GM23338 (cell line): ENCODE results near the gene CNGB1. TPM values are rescaled to one million over a fixed set of nuclear protein-coding genes. Genes with fewer than 3 reads are reported as not detected.

Source experiments
- ATAC-seq: fragments of 200-7000 bp; cut with Tn5 transposase; 3 replicates; pipeline ENCODE4 v1.9.1; 2020
- DNase-seq: peaks from one replicate; pipeline ENCODE4 v3.0.0-alpha.2; 2015; ENCODE audit warnings: low spot score
- H2AFZ ChIP-seq: fragments of 200-600 bp; sonication (generic); 2 replicates; pipeline ENCODE4 v1.8.0; 2016; ENCODE audit warnings: antibody characterized with exemption, mild to moderate bottlenecking, moderate library complexity
- H3F3A ChIP-seq: fragments of 200-600 bp; sonication (generic); replicated peaks from 2 replicates; pipeline ENCODE4 v1.8.0; 2017; ENCODE audit warnings: antibody characterized with exemption, mixed run types, low read depth
- H3K27ac ChIP-seq: fragments of 200-600 bp; sonication (generic); 2 replicates; pipeline ENCODE4 v1.6.1; 2016; ENCODE audit warnings: low read depth
- H3K27me3 ChIP-seq: fragments of 200-600 bp; sonication (generic); 2 replicates; pipeline ENCODE4 v1.8.0; 2016; ENCODE audit warnings: mild to moderate bottlenecking, mixed run types, moderate library complexity; ENCODE audit not compliant: insufficient read depth
- H3K36me3 ChIP-seq: fragments of 200-600 bp; sonication (generic); 2 replicates; pipeline ENCODE4 v1.8.0; 2016; ENCODE audit warnings: mild to moderate bottlenecking; ENCODE audit not compliant: insufficient read depth
- H3K4me1 ChIP-seq: fragments of 200-600 bp; sonication (generic); 2 replicates; pipeline ENCODE4 v1.8.0; 2016; ENCODE audit warnings: mild to moderate bottlenecking, moderate library complexity; ENCODE audit not compliant: insufficient read depth
- H3K4me2 ChIP-seq: fragments of 200-600 bp; sonication (generic); 2 replicates; pipeline ENCODE4 v1.7.1; 2017; ENCODE audit warnings: mixed run types
- H3K4me3 ChIP-seq: fragments of 200-600 bp; sonication (generic); 2 replicates; pipeline ENCODE4 v1.6.1; 2016; ENCODE audit warnings: mixed run types
- H3K79me2 ChIP-seq: fragments of 200-600 bp; sonication (generic); replicated peaks from 2 replicates; pipeline ENCODE4 v1.8.0; 2017; ENCODE audit warnings: mild to moderate bottlenecking; ENCODE audit not compliant: insufficient read depth
- H3K9me2 ChIP-seq: fragments of 200-600 bp; sonication (generic); 2 replicates; pipeline ENCODE4 v1.8.0; 2017; ENCODE audit not compliant: insufficient read depth
- H4K20me1 ChIP-seq: fragments of 200-600 bp; sonication (generic); replicated peaks from 2 replicates; pipeline ENCODE4 v1.8.0; 2017; ENCODE audit warnings: mild to moderate bottlenecking; ENCODE audit not compliant: insufficient read depth
- H3K27ac Mint-ChIP-seq: 2 replicates; pipeline ENCODE4 v1.8.0; 2020; ENCODE audit warnings: inconsistent platforms, mild to moderate bottlenecking, moderate library complexity, mixed read lengths
- H3K27me3 Mint-ChIP-seq: 3 replicates; pipeline ENCODE4 v1.8.0; 2022; ENCODE audit warnings: low read depth, mild to moderate bottlenecking, moderate library complexity, mixed read lengths, inconsistent platforms; ENCODE audit not compliant: insufficient read depth, poor library complexity
- H3K36me3 Mint-ChIP-seq: 3 replicates; pipeline ENCODE4 v1.8.0; 2021; ENCODE audit warnings: low read depth, mild to moderate bottlenecking, inconsistent platforms, moderate library complexity, mixed read lengths
- H3K4me1 Mint-ChIP-seq: 3 replicates; pipeline ENCODE4 v1.8.0; 2020; ENCODE audit warnings: mild to moderate bottlenecking, inconsistent platforms, mixed read lengths
- H3K4me3 Mint-ChIP-seq: 3 replicates; pipeline ENCODE4 v1.8.0; 2021; ENCODE audit warnings: moderate library complexity, mild to moderate bottlenecking, inconsistent platforms, mixed read lengths
- H3K9me3 Mint-ChIP-seq: 3 replicates; pipeline ENCODE4 v1.8.0; 2020; ENCODE audit warnings: moderate library complexity, mild to moderate bottlenecking, inconsistent platforms, mixed read lengths
- CREB1 ChIP-seq: fragments of 250-450 bp; sonication (Bioruptor Pico); IDR thresholded peaks from 2 replicates; pipeline ENCODE4 v1.5.0; 2020; ENCODE audit warnings: low read depth, mild to moderate bottlenecking, moderate library complexity
- ETS1 ChIP-seq: IDR thresholded peaks from 2 replicates; pipeline ENCODE4 v1.6.1; 2016; ENCODE audit warnings: antibody characterized with exemption
- EZH2 ChIP-seq: fragments of 200-600 bp; sonication (generic); IDR thresholded peaks from one replicate; pipeline ENCODE4 v1.8.0; 2017; ENCODE audit warnings: antibody characterized with exemption, mild to moderate bottlenecking, low read depth; ENCODE audit not compliant: unreplicated experiment
- POLR2AphosphoS5 ChIP-seq: IDR thresholded peaks from 2 replicates; pipeline ENCODE4 v1.6.1; 2016; ENCODE audit warnings: antibody characterized with exemption, low read depth
- ZNF114 ChIP-seq: fragments of 250-450 bp; sonication (Bioruptor Pico); IDR thresholded peaks from 2 replicates; pipeline ENCODE4 v1.5.0; 2020; ENCODE audit warnings: mild to moderate bottlenecking, moderate library complexity
- ZNF462 ChIP-seq: fragments of 250-450 bp; sonication (Bioruptor Pico); IDR thresholded peaks from 2 replicates; pipeline ENCODE4 v1.5.0; 2020; ENCODE audit warnings: mild to moderate bottlenecking, moderate library complexity
- polyA plus RNA-seq: library from polyadenylated mRNA; unstranded; fragments of >200 nt; fragmentation: Nextera tagmentation; extraction: Ambion mirVana; gene quantifications from 2 replicates; pipeline ENCODE4 v1.2.1, GENCODE V29; 2016
- total RNA-seq: library from RNA; depleted of rRNA; stranded (reverse); fragments of >200 nt; shearing (Covaris generic); gene quantifications from 2 replicates; pipeline ENCODE4 v1.2.3, GENCODE V29; 2014
- TF ChIP-seq, protein P1 (sequence below), 2 experiments: fragments of 200-600 bp in 1 of 2; sonication (generic) in 1 of 2; conservative IDR thresholded peaks; 2 replicates each; pipeline versions ENCODE4 v1.5.1 to v1.6.1; 2016 to 2017; ENCODE audit warnings: antibody characterized with exemption in 2 of 2, low read depth in 2 of 2, mild to moderate bottlenecking in 2 of 2, moderate library complexity in 1 of 2

The CNGB1 gene
- total and polyA plus RNA-seq, 2 experiments from 2014 or later, result not detected

GRCh38 chr16:58000706-58001676, 30.1 kb upstream of the CNGB1 start, which contains the start of gene USB1:
Gene USB1 (plus strand): TSS chr16:58001407. CDS start chr16:58001484, 77 bp downstream.
- peak; percentile 10; the same call in 1 of the 2 replicates for TF ChIP-seq CREB1 (CRISPR knock-in tag)
- TF ChIP-seq POLR2AphosphoS5, result peak; percentile 93
- no peak for TF ChIP-seq ZNF114
- TF ChIP-seq EZH2, result no peak
- TF ChIP-seq, protein P1, sequence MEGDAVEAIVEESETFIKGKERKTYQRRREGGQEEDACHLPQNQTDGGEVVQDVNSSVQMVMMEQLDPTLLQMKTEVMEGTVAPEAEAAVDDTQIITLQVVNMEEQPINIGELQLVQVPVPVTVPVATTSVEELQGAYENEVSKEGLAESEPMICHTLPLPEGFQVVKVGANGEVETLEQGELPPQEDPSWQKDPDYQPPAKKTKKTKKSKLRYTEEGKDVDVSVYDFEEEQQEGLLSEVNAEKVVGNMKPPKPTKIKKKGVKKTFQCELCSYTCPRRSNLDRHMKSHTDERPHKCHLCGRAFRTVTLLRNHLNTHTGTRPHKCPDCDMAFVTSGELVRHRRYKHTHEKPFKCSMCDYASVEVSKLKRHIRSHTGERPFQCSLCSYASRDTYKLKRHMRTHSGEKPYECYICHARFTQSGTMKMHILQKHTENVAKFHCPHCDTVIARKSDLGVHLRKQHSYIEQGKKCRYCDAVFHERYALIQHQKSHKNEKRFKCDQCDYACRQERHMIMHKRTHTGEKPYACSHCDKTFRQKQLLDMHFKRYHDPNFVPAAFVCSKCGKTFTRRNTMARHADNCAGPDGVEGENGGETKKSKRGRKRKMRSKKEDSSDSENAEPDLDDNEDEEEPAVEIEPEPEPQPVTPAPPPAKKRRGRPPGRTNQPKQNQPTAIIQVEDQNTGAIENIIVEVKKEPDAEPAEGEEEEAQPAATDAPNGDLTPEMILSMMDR (conservative IDR thresholded peaks at IDR 0.05; ENCODE audit: low read depth in 2 of 2), result peak; percentile 45 to 63
- Histone ChIP-seq H3K27me3 (no peaks in the 10 kb centered on the region), H3F3A (peaks cover 7% of the 10 kb centered on the region), H3K4me3 (peak within 1 kb of the TSS; percentile 95), H3K4me1 (peaks cover 8% of the 10 kb centered on the region), H3K79me2 (peaks cover 11% of the 10 kb centered on the region; the same call in 1 of the 2 replicates), H3K9me2 (no peaks in the 10 kb centered on the region), H3K36me3 (peaks cover 8% of the 10 kb centered on the region), H2AFZ (peak within 1 kb of the TSS; percentile 99), H4K20me1 (peaks cover 3% of the 10 kb centered on the region; the same call in 1 of the 2 replicates), H3K27ac (peak within 1 kb of the TSS; percentile 74; the same call in 1 of the 2 replicates), H3K4me2 (peak within 1 kb of the TSS; percentile 98)
- H3K27ac Mint-ChIP-seq, result peak within 1 kb of the TSS; percentile 59; the same call in 1 of the 2 replicates
- peak within 1 kb of the TSS; percentile 90 for H3K4me3 Mint-ChIP-seq
- H3K27me3 Mint-ChIP-seq, result peaks cover 14% of the 10 kb centered on the region
- ATAC-seq (peak; percentile 86), DNase-seq (peak; percentile 95)
- H3K9me3 Mint-ChIP-seq, result no peaks in the 10 kb centered on the region; the same call in 2 of the 3 replicates
- peaks cover 43% of the 10 kb centered on the region for H3K36me3 Mint-ChIP-seq
- peaks cover 22% of the 10 kb centered on the region for H3K4me1 Mint-ChIP-seq

DNA sequence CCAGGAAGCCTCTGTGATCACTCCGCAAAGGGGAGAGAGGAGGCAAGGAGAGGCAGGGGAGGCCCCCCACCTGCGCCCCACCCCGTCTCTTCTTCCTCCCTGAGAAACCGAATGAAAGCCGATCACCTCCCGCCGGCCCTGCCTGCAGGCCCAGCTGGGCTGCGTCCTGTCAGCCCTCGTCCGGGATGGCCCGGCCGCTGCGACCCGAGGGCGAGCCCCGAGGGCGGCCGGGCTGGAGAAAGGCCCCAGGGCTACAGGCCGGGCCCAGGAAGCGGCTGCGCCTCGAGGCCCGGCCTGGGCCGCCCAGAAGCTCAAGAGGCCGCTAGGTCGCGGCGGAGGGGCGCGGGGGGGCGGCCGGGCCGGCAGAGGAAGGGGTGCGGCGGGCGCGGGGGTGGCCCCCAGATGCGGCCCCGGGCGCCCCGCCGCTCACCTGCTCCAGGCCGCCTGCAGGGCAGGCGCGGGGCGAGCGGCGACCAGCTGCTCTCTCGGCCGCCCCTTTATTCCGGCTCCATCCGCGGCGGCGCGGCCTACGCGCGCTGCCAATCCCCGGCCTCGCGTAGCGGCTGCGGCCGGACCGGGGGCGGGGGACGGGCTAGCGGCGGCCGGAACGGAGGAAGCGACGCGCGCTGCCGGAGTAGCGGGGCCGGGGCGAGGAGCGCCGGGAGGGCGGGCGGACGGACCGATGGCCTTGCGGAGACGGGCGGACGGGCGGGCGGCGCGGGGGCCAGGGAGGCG, 29.2 kb upstream of the CNGB1 start, which contains the start of gene ZNF319:
Gene ZNF319, minus strand, starts transcription at position 702 of the 735 bp plus-strand sequence. CDS start 2,407 bp downstream, outside the sequence.
- DNase-seq (peak; percentile 44), ATAC-seq (peak; percentile 7)
- H3K4me3 ChIP-seq, result peak within 1 kb of the TSS; percentile 95
- peak within 1 kb of the TSS; percentile 98 for H3K4me2 ChIP-seq
- H3K9me3 Mint-ChIP-seq, result no peaks in the 10 kb centered on the region; the same call in 2 of the 3 replicates
- peaks cover 8% of the 10 kb centered on the region for H3K4me1 ChIP-seq
- H3F3A ChIP-seq, result peaks cover 7% of the 10 kb centered on the region
- H3K27me3 Mint-ChIP-seq, result peaks cover 14% of the 10 kb centered on the region
- peak within 1 kb of the TSS; percentile 99 for H2AFZ ChIP-seq
- H3K27ac ChIP-seq, result peak within 1 kb of the TSS; percentile 74; the same call in 1 of the 2 replicates
- peaks cover 7% of the 10 kb centered on the region for H3K36me3 ChIP-seq
- 0 out of 2 replicates have a peak, but pooled peaks cover 6% of the 10 kb centered on the region for H3K79me2 ChIP-seq
- peaks cover 3% of the 10 kb centered on the region; the same call in 1 of the 2 replicates for H4K20me1 ChIP-seq
- H3K4me1 Mint-ChIP-seq, result peaks cover 22% of the 10 kb centered on the region
- TF ChIP-seq POLR2AphosphoS5 (peak; percentile 48; the same call in 1 of the 2 replicates), ETS1 (no peak), ZNF462 (CRISPR knock-in tag) (no peak), EZH2 (no peak)
- peaks cover 36% of the 10 kb centered on the region for H3K36me3 Mint-ChIP-seq
- no peaks in the 10 kb centered on the region for H3K27me3 ChIP-seq
- peak within 1 kb of the TSS; percentile 59; the same call in 1 of the 2 replicates for H3K27ac Mint-ChIP-seq
- H3K4me3 Mint-ChIP-seq, result peak within 1 kb of the TSS; percentile 90
- H3K9me2 ChIP-seq, result no peaks in the 10 kb centered on the region
